Lung (tissue), 12 donors: ENCODE data around the gene HS3ST3B1. TPM values are rescaled to one million over a fixed set of nuclear protein-coding genes. Genes with fewer than 3 reads are reported as not detected.

Source experiments
- ATAC-seq: fragments of 200-7000 bp; cut with Tn5 transposase; one replicate; pipeline ENCODE4 v1.9.1; 2020; ENCODE audit warnings: moderate number of reproducible peaks; ENCODE audit not compliant: insufficient read depth, low FRiP score
- DNase-seq, 3 donors: peaks; one replicate each; pipeline ENCODE4 v3.0.0-alpha.2; 2013 to 2017
- H3K27ac ChIP-seq, 2 donors: one replicate each; pipeline ENCODE4 v1.5.1; 2013; ENCODE audit warnings: mild to moderate bottlenecking in 2 of 2, moderate library complexity in 2 of 2, control low read depth in 1 of 2, inconsistent platforms in 1 of 2, low read depth in 1 of 2, low read length in 1 of 2
- H3K27me3 ChIP-seq, 3 donors: one replicate each; pipeline ENCODE4 v1.5.1; 2013; ENCODE audit warnings: low read length in 2 of 3; ENCODE audit not compliant: control insufficient read depth in 3 of 3, insufficient read depth in 3 of 3
- H3K36me3 ChIP-seq, 4 donors: one replicate each; pipeline ENCODE4 v1.5.1; 2013; ENCODE audit warnings: low read length in 4 of 4, mild to moderate bottlenecking in 1 of 4, moderate library complexity in 1 of 4; ENCODE audit not compliant: control insufficient read depth in 4 of 4, insufficient read depth in 4 of 4
- H3K4me1 ChIP-seq, 5 donors: one replicate each; pipeline ENCODE4 v1.5.1; 2013; ENCODE audit warnings: low read length in 5 of 5, mild to moderate bottlenecking in 2 of 5, moderate library complexity in 1 of 5; ENCODE audit not compliant: control insufficient read depth in 5 of 5, insufficient read depth in 5 of 5
- H3K4me3 ChIP-seq: one replicate; pipeline ENCODE4 v1.5.1; 2013; ENCODE audit warnings: mild to moderate bottlenecking, control low read depth, moderate library complexity
- H3K9ac ChIP-seq, 2 donors: one replicate each; pipeline ENCODE4 v1.5.1; 2013; ENCODE audit warnings: low read length in 2 of 2, control low read depth in 1 of 2; ENCODE audit not compliant: insufficient read depth in 1 of 2
- H3K9me3 ChIP-seq, 4 donors: one replicate each; pipeline ENCODE4 v1.5.1; 2013; ENCODE audit warnings: low read length in 3 of 4, mild to moderate bottlenecking in 1 of 4, moderate library complexity in 1 of 4; ENCODE audit not compliant: control insufficient read depth in 4 of 4, insufficient read depth in 3 of 4
- WGBS, 2 donors: extraction: QIAGEN DNeasy Blood & Tissue Kit; methylation state at CpG; one replicate each; pipeline ENCODE4 v1.1.7; 2013; 5-methylcytosine and 5-hydroxymethylcytosine counted together
- polyA plus RNA-seq, 2 donors: library from polyadenylated mRNA; stranded (reverse); fragments of 200-250 nt; gene quantifications; one replicate each; pipeline ENCODE4 v1.2.1, GENCODE V29; 2013
- total RNA-seq, 2 donors: library from RNA; depleted of rRNA in 1 of 2; stranded (reverse); fragments of >200 nt in 1 of 2; gene quantifications; one replicate each; pipeline ENCODE4 v1.2.1, GENCODE V29; 2014 to 2021
- TF ChIP-seq, protein P1 (sequence below): IDR thresholded peaks from 2 replicates; pipeline ENCODE4 v1.5.1; 2012; ENCODE audit warnings: mild to moderate bottlenecking; ENCODE audit errors: control extremely low read depth, extremely low read depth
- donor health status: control.
- donor health status: control.
- donor health status: Bipolar disorder and iron deficiency.
- donor health status: healthy.
- donor health status: DM: yes; HTN: yes; CAD: no.

Gene HS3ST3B1
- total and polyA plus RNA-seq, 4 donors = 0.87 to 14.6 (median 5.3) TPM

DNA sequence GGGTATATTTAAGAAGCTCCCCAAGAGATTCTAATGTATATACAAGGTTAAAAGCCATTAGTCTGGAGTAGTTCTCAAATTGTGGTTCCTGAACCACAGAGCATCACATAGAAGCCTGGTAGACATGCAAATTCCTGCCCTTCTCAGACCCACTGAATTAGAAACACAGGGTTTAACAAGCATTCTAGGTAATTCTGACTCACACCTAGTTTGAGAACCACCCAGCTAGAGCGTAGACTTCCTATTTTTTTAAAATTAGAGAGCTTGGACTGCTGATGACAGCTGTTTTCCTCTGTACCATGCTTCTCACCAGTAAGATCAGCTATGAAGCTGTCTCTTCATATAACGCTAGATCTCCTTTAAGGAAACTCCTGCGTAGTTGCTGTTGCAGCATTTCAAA lies 50.6 kb downstream of the HS3ST3B1 start:
- Histone ChIP-seq H3K36me3 (no peaks in the 10 kb centered on the region), H3K9ac (no peak overlapping the region), H3K4me3 (no peak overlapping the region), H3K27ac (no peak overlapping the region), H3K27me3 (no peaks in the 10 kb centered on the region), H3K9me3 (peaks cover 0 to 3% (median 0%) of the 10 kb centered on the region in 4 donors), H3K4me1 (peaks cover 0 to 19% (median 0%) of the 10 kb centered on the region in 5 donors)
- DNase-seq (no peak), ATAC-seq (no peak)
- TF ChIP-seq, protein P1, sequence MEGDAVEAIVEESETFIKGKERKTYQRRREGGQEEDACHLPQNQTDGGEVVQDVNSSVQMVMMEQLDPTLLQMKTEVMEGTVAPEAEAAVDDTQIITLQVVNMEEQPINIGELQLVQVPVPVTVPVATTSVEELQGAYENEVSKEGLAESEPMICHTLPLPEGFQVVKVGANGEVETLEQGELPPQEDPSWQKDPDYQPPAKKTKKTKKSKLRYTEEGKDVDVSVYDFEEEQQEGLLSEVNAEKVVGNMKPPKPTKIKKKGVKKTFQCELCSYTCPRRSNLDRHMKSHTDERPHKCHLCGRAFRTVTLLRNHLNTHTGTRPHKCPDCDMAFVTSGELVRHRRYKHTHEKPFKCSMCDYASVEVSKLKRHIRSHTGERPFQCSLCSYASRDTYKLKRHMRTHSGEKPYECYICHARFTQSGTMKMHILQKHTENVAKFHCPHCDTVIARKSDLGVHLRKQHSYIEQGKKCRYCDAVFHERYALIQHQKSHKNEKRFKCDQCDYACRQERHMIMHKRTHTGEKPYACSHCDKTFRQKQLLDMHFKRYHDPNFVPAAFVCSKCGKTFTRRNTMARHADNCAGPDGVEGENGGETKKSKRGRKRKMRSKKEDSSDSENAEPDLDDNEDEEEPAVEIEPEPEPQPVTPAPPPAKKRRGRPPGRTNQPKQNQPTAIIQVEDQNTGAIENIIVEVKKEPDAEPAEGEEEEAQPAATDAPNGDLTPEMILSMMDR = no peak
- 62 to 75% methylated on average over 3 of the region's 3 CpGs for WGBS, 2 donors

DNA sequence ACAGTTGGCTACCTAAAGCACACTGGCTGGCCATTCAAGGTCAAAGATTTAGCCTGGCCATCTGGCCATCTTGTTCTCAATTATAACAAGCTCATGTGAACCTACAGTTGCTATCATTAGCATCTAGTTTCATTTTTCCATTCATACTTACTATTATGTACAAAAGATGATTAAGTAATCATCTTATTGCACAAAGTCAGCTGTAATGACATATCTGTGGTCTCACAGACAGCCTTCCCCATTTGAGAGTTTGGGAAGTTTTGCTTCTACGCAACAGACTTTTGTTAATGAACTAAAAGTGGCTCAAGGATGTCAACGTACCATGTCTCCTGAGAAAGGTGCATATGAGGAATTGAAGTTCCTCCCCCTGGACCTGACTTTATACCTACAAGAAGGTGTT lies 51.3 kb downstream of the HS3ST3B1 start:
- Histone ChIP-seq H3K9me3 (peaks cover 0 to 3% (median 0%) of the 10 kb centered on the region in 4 donors), H3K27ac (no peak overlapping the region), H3K36me3 (no peaks in the 10 kb centered on the region), H3K4me1 (peaks cover 0 to 19% (median 0%) of the 10 kb centered on the region in 5 donors), H3K27me3 (no peaks in the 10 kb centered on the region), H3K9ac (no peak overlapping the region), H3K4me3 (no peak overlapping the region)
- WGBS, 2 donors = 32 to 69% methylated on average over 2 of the region's 2 CpGs
- ATAC-seq (peak; percentile 48), DNase-seq (no peak)
- TF ChIP-seq, protein P1 = no peak

DNA sequence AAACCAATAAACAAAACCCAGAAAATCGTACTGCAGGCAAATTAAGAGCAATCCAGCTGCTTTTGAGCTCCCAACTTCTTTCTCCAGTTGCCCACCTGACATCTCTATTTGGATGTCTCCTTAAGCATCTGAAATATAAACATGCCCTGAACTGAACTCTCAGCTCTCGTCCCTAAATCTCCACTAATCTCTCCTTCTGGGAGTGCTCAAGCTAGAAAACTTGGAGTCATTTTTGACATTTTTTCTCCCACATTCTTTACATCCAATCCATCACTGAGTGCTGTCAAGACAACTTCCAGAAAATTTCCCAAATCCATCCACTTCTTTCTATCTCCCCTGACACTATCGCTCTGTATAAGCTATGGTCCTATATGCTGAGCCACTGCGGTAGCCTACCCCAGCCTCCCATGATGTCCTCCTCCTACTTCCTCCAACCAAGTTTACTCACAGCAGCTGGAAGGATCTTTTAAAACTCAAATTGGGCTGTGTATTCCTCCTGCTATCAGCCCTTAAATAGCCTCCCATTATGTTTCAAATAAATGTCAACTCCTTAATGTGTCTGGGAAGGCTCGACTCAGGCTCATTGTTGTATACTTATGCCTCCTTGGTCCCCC lies 53.1 kb downstream of the HS3ST3B1 start:
- Histone ChIP-seq H3K27me3 (no peaks in the 10 kb centered on the region), H3K4me3 (no peak overlapping the region), H3K4me1 (peaks cover 0 to 19% (median 0%) of the 10 kb centered on the region in 5 donors), H3K9ac (no peak overlapping the region), H3K9me3 (peaks cover 0 to 3% (median 0%) of the 10 kb centered on the region in 4 donors), H3K36me3 (no peaks in the 10 kb centered on the region), H3K27ac (peak overlapping the region in 1 of 2 donors; percentile 31)
- TF ChIP-seq, protein P1 = no peak
- DNase-seq = peak in 2 of 3 donors; percentile 62 to 63
- no peak for ATAC-seq
- 60 to 61% methylated on average over 5 of the region's 5 CpGs for WGBS, 2 donors
